Erythroblast (primary cell): ENCODE data around the gene TMEM179.

Experiments
- DNase-seq, 2 experiments: peaks; one replicate each; lab custom pipeline; 2025; lab: John Stamatoyannopoulos, UW
- GATA1 ChIP-seq: IDR thresholded peaks from 2 replicates; pipeline ENCODE4 v1.6.1; 2011; ENCODE audit warnings: low read depth, mild to moderate bottlenecking, control low read depth, low read length, moderate library complexity
- POLR2A ChIP-seq: IDR thresholded peaks from 2 replicates; pipeline ENCODE4 v1.6.1; 2011; ENCODE audit warnings: mild to moderate bottlenecking, low read length

The TMEM179 gene

GRCh38 chr14:104559804-104560585, 44.6 kb downstream of the TMEM179 start:
- TF ChIP-seq GATA1, result no peak
- no peak for TF ChIP-seq POLR2A
- no peak for DNase-seq

- DNase-seq, result no peak
- no peak for TF ChIP-seq POLR2A
- TF ChIP-seq GATA1, result no peak
Observed at GRCh38 chr14:104559028-104559803, 45.4 kb downstream of the TMEM179 start.

- no peak for DNase-seq
- TF ChIP-seq POLR2A (no peak), GATA1 (no peak)
Observed at GRCh38 chr14:104558231-104559027, 46.1 kb downstream of the TMEM179 start.

GRCh38 chr14:104557766-104558165, 46.8 kb downstream of the TMEM179 start:
- no peak for TF ChIP-seq POLR2A
- TF ChIP-seq GATA1, result no peak
- no peak for DNase-seq

- no peak for TF ChIP-seq POLR2A
- no peak for TF ChIP-seq GATA1
- DNase-seq, result no peak
Observed at GRCh38 chr14:104557086-104557485, 47.5 kb downstream of the TMEM179 start.

- TF ChIP-seq POLR2A (no peak), GATA1 (no peak)
- DNase-seq, result no peak
Observed at GRCh38 chr14:104556256-104557021, 48.1 kb downstream of the TMEM179 start.

GRCh38 chr14:104555430-104556255, 48.9 kb downstream of the TMEM179 start:
- TF ChIP-seq GATA1 (no peak), POLR2A (no peak)
- DNase-seq, result no peak

- TF ChIP-seq GATA1 (no peak), POLR2A (no peak)
- no peak for DNase-seq
Observed at GRCh38 chr14:104554608-104555429, 49.8 kb downstream of the TMEM179 start.

GRCh38 chr14:104554088-104554607, 50.4 kb downstream of the TMEM179 start:
- TF ChIP-seq POLR2A (no peak), GATA1 (no peak)
- no peak for DNase-seq

- TF ChIP-seq POLR2A, result no peak
- TF ChIP-seq GATA1, result no peak
- no peak for DNase-seq
Observed at GRCh38 chr14:104553166-104554087, 51.1 kb downstream of the TMEM179 start.

GRCh38 chr14:104552738-104553125, 51.8 kb downstream of the TMEM179 start:
- no peak for DNase-seq
- TF ChIP-seq GATA1 (no peak), POLR2A (no peak)
